ENCODE results near the gene FAM117A. TPM values are rescaled to one million over a fixed set of nuclear protein-coding genes. Genes with fewer than 3 reads are reported as not detected.
A peak's percentile ranks its signal among the peaks of the same experiment; 100 is the strongest.

The FAM117A gene
- total RNA-seq (2021) (26.2 to 30.4 TPM (median 29.7 TPM) in 3 replicates), Bru-seq, nascent RNA (percentile 70 among the genes with signal in this experiment)
- long read RNA-seq, experiment 1, transcript FAM117A-201 (8 exons, 2,365 nt): major isoform, 107 of 121 reads
- long read RNA-seq, experiment 1, partial matches to known transcripts: 6 of 121 reads
- long read RNA-seq, experiment 1, other reads (novel, unspliced or antisense): 8 of 121 reads
- long read RNA-seq, experiment 2, transcript FAM117A-201 (8 exons, 2,365 nt): major isoform, 17 of 30 reads
- long read RNA-seq, experiment 2, partial matches to known transcripts: 2 of 30 reads
- long read RNA-seq, experiment 2, other reads (novel, unspliced or antisense): 11 of 30 reads
- long read RNA-seq, experiment 3, partial matches to known transcripts: 0 of 4 reads
- long read RNA-seq, experiment 3, other reads (novel, unspliced or antisense): 3 of 4 reads

GRCh38 chr17:49763735-49764558 lies at the start of gene FAM117A:
FAM117A (minus strand) TSS chr17:49764131; CDS start chr17:49764087, 44 bp downstream.
- peaks cover 39% of the 10 kb centered on the region for H3K4me1 Mint-ChIP-seq
- peaks cover 3% of the 10 kb centered on the region; the same call in 1 of the 2 replicates for H3K9me3 Mint-ChIP-seq
- no peaks in the 10 kb centered on the region for H3K36me3 Mint-ChIP-seq
- peak; percentile 98 for ATAC-seq
- ChIA-PET POLR2A (interaction anchor here (0.6 to 2.5 kb wide), 14 partner anchors 8 to 634 kb away, joined by 3 to 13 read pairs (median 4); partner anchors contain the start of genes KAT7 and SLC35B1), CTCF (interaction anchor here (0.6 to 3.1 kb wide), 19 partner anchors 8 to 305 kb away, joined by 3 to 22 read pairs (median 4); partner anchors contain the start of genes KAT7, SLC35B1 and SPOP)
- H3K4me3 Mint-ChIP-seq: peak within 1 kb of the TSS; percentile 93
- H3K27ac Mint-ChIP-seq: peak within 1 kb of the TSS; percentile 74
- peaks cover 29% of the 10 kb centered on the region for H3K27me3 Mint-ChIP-seq (ENCODE audit: low read depth)
- DNase-seq (ENCODE audit: low spot score): peak; percentile 98
- TF ChIP-seq PRDM15 (CRISPR knock-in tag; IDR thresholded peaks at IDR 0.05) (0 out of 2 replicates have a peak, but pooled peaks have one; percentile 2), ZSCAN18 (CRISPR knock-in tag; IDR thresholded peaks at IDR 0.05) (no peak), IRF1 (CRISPR knock-in tag; IDR thresholded peaks at IDR 0.05) (no peak), PREB (CRISPR knock-in tag; IDR thresholded peaks at IDR 0.05; ENCODE audit: borderline replicate concordance) (no peak), IRF2 (CRISPR knock-in tag; IDR thresholded peaks at IDR 0.05; ENCODE audit: borderline replicate concordance, low read depth) (no peak), GABPB1 (CRISPR knock-in tag; IDR thresholded peaks at IDR 0.05) (no peak), ZNF396 (CRISPR knock-in tag; IDR thresholded peaks at IDR 0.05; ENCODE audit: borderline replicate concordance) (no peak), ZNF263 (CRISPR knock-in tag; IDR thresholded peaks at IDR 0.05; ENCODE audit: low read depth) (no peak), NFE2L1 (CRISPR knock-in tag; IDR thresholded peaks at IDR 0.05) (no peak), USF2 (CRISPR knock-in tag; IDR thresholded peaks at IDR 0.05) (peak; percentile 93), PRRX2 (CRISPR knock-in tag; IDR thresholded peaks at IDR 0.05) (no peak), ZNF532 (CRISPR knock-in tag; IDR thresholded peaks at IDR 0.05; ENCODE audit: borderline replicate concordance) (no peak), NR2C2 (CRISPR knock-in tag; IDR thresholded peaks at IDR 0.05) (no peak), ATF6 (CRISPR knock-in tag; IDR thresholded peaks at IDR 0.05) (no peak), AFF4 (CRISPR knock-in tag; IDR thresholded peaks at IDR 0.05; ENCODE audit: borderline replicate concordance) (no peak)
